Psoas muscle (tissue), 8 donors: ENCODE results near the gene MEIOB. TPM values are rescaled to one million over a fixed set of nuclear protein-coding genes. Genes with fewer than 3 reads are reported as not detected.

ENCODE experiments used
- ATAC-seq, 4 donors: fragments of 200-7000 bp; cut with Tn5 transposase; one replicate each; pipeline ENCODE4 v1.9.1; 2020; ENCODE audit warnings: moderate library complexity in 3 of 4, mild to moderate bottlenecking in 2 of 4
- DNase-seq, 2 donors: peaks; one replicate each; pipeline ENCODE4 v3.0.0-alpha.2; 2020
- H3K27ac ChIP-seq: fragments of 200-600 bp; one replicate; pipeline ENCODE4 v1.8.0; 2022
- H3K27me3 ChIP-seq, 3 donors: fragments of 200-600 bp in 1 of 3; one replicate each; pipeline versions ENCODE4 v1.6.1 to v1.8.0; 2013 to 2022; ENCODE audit warnings: low read length in 2 of 3, mild to moderate bottlenecking in 2 of 3, moderate library complexity in 1 of 3; ENCODE audit not compliant: insufficient read depth in 3 of 3
- H3K36me3 ChIP-seq, 2 donors: fragments of 200-600 bp in 1 of 2; one replicate each; pipeline versions ENCODE4 v1.6.1 to v1.8.0; 2013 to 2022; ENCODE audit warnings: low read depth in 1 of 2, mild to moderate bottlenecking in 1 of 2, moderate library complexity in 1 of 2; ENCODE audit not compliant: insufficient read depth in 1 of 2
- H3K4me1 ChIP-seq: fragments of 200-600 bp; one replicate; pipeline ENCODE4 v1.8.0; 2022
- H3K4me3 ChIP-seq: fragments of 200-600 bp; one replicate; pipeline ENCODE4 v1.8.0; 2022; ENCODE audit warnings: mild to moderate bottlenecking
- H3K9me3 ChIP-seq: fragments of 200-600 bp; one replicate; pipeline ENCODE4 v1.8.0; 2022
- CTCF ChIP-seq: fragments of 200-600 bp; IDR thresholded peaks from one replicate; pipeline ENCODE4 v1.8.0; 2022; ENCODE audit warnings: antibody characterized with exemption
- WGBS, 3 donors: extraction: QIAGEN DNeasy Blood & Tissue Kit; methylation state at CpG; one replicate each; pipeline versions ENCODE4 v1.1.6 to v1.1.7; 2013; 5-methylcytosine and 5-hydroxymethylcytosine counted together
- intact Hi-C, 2 donors: fragments of 100-400 bp; cut with DNase I; formaldehyde crosslinking; loops; one replicate each; pipeline versions ENCODE4 v1.11.0 to v1.14.2; 2022
- polyA plus RNA-seq, 3 donors: library from polyadenylated mRNA; stranded (reverse); fragments of 200-250 nt; gene quantifications; one replicate each; pipeline ENCODE4 v1.2.3, GENCODE V29; 2013
- total RNA-seq, 4 donors: library from RNA; stranded (reverse); fragmentation: NEBNext Ultra II Directional in 2 of 4; extraction: Animal tissue kit (Norgen Biotek cat#: 25700) in 2 of 4; gene quantifications; one replicate each; pipeline versions ENCODE4 v1.2.1 to v1.2.4, GENCODE V29; 2021 to 2023
- donor health status: healthy with polysubstance abuse.
- donor health status: DM: no; HTN: no; CAD: no; lungs with moderate emphysema.
- donor health status: Bipolar disorder and iron deficiency.
- donor health status: healthy.
- donor health status: DM: yes; HTN: yes; CAD: no.
- donor health status: DM: no; HTN: no; CAD: no.
- donor health status: DM: no; HTN: no; CAD: no.
- donor health status: DM: yes; HTN: yes; CAD: no.

Gene MEIOB
- total and polyA plus RNA-seq, 7 donors, result not detected

GRCh38 chr16:1788708-1789100 is 83.3 kb downstream of the MEIOB start:
- no peak for TF ChIP-seq CTCF
- intact Hi-C loops, result no loop called here
- DNase-seq, result peak in 1 of 2 donors; percentile 12
- Histone ChIP-seq H3K4me1 (peaks cover 10% of the 10 kb centered on the region), H3K4me3 (no peak overlapping the region), H3K9me3 (no peaks in the 10 kb centered on the region), H3K36me3 (peaks cover 0 to 57% of the 10 kb centered on the region in 2 donors), H3K27ac (no peak overlapping the region), H3K27me3 (no peaks in the 10 kb centered on the region)
- WGBS, 3 donors, result 62 to 73% (median 69%) methylated on average over 18 to 19 of the region's 19 CpGs
- ATAC-seq, result no peak

- Histone ChIP-seq H3K27me3 (no peaks in the 10 kb centered on the region), H3K27ac (no peak overlapping the region), H3K4me3 (no peak overlapping the region), H3K9me3 (no peaks in the 10 kb centered on the region), H3K4me1 (peaks cover 12% of the 10 kb centered on the region), H3K36me3 (peaks cover 0 to 57% of the 10 kb centered on the region in 2 donors)
- intact Hi-C loops, result no loop called here
- ATAC-seq, result no peak
- peak in 1 of 2 donors; percentile 13 for DNase-seq
- WGBS, 3 donors, result 88 to 93% (median 89%) methylated on average over 31 to 38 of the region's 38 CpGs
- TF ChIP-seq CTCF, result no peak
Observed at GRCh38 chr16:1788095-1788707, 83.8 kb downstream of the MEIOB start.

GRCh38 chr16:1787322-1788094 is 84.5 kb downstream of the MEIOB start:
- 88 to 93% (median 90%) methylated on average over 42 to 44 of the region's 44 CpGs for WGBS, 3 donors
- ATAC-seq, result no peak
- Histone ChIP-seq H3K4me1 (peaks cover 12% of the 10 kb centered on the region), H3K27ac (no peak overlapping the region), H3K4me3 (no peak overlapping the region), H3K36me3 (peaks cover 0 to 57% of the 10 kb centered on the region in 2 donors), H3K9me3 (no peaks in the 10 kb centered on the region), H3K27me3 (no peaks in the 10 kb centered on the region)
- intact Hi-C loops, result no loop called here
- peak in 1 of 2 donors; percentile 16 for DNase-seq
- TF ChIP-seq CTCF, result no peak

- no peaks in the 10 kb centered on the region for H3K27me3 ChIP-seq
Observed at GRCh38 chr16:1787056-1787321, 85.0 kb downstream of the MEIOB start.

More at GRCh38 chr16:1787056-1787321, 85.0 kb downstream of the MEIOB start:
- ATAC-seq (no peak), DNase-seq (no peak)
- H3K4me3 ChIP-seq, result no peak overlapping the region
- no peaks in the 10 kb centered on the region for H3K9me3 ChIP-seq
- WGBS, 3 donors, result 87 to 90% (median 90%) methylated on average over 6 of the region's 6 CpGs
- H3K36me3 ChIP-seq, result peaks cover 0 to 55% of the 10 kb centered on the region in 2 donors
- intact Hi-C loops, result no loop called here
- H3K4me1 ChIP-seq, result peaks cover 12% of the 10 kb centered on the region
- no peak for TF ChIP-seq CTCF
- no peak overlapping the region for H3K27ac ChIP-seq
